ENCODE data around the gene NPDC1.
"Not testable (repeated sequence)": the region's sequence is repeated elsewhere in the genome, so short reads cannot be mapped to it uniquely, and the experiment has no call there.

The NPDC1 gene

GRCh38 chr9:137064880-137065164 is 18.8 kb upstream of the NPDC1 start:
- no peak overlapping the region for H3K4me3 ChIP-seq (ENCODE audit: low read depth, low read length, poor library complexity, severe bottlenecking)
- H3K9me3 ChIP-seq (ENCODE audit: low read length) = no peaks in the 10 kb centered on the region
- TF ChIP-seq EZH2 (IDR thresholded peaks at IDR 0.05; ENCODE audit: borderline replicate concordance, low read length) = no peak
- H3K4me1 ChIP-seq (ENCODE audit: insufficient read depth, low read length, severe bottlenecking) = peaks cover 17% of the 10 kb centered on the region
- no peaks in the 10 kb centered on the region for H3K9me2 ChIP-seq (ENCODE audit: low read depth, low read length)
- no peak overlapping the region for H3K4me2 ChIP-seq (ENCODE audit: low read length)
- H3K79me2 ChIP-seq (ENCODE audit: insufficient read depth, low read length) = peaks cover 6% of the 10 kb centered on the region; the same call in 1 of the 2 replicates
- H3F3A ChIP-seq (ENCODE audit: insufficient read depth, low read length) = no peaks in the 10 kb centered on the region
- no peak overlapping the region for H3K27ac ChIP-seq (ENCODE audit: low read depth, low read length, poor library complexity, severe bottlenecking)
- no peak overlapping the region for H3K9ac ChIP-seq (ENCODE audit: low read length)
- H2AFZ ChIP-seq (ENCODE audit: low read length) = no peak overlapping the region
- H3K27me3 ChIP-seq (ENCODE audit: insufficient read depth, low read length) = no peaks in the 10 kb centered on the region; the same call in 1 of the 2 replicates
- no peaks in the 10 kb centered on the region for H4K20me1 ChIP-seq (ENCODE audit: insufficient read depth, low read length)
- peaks cover 37% of the 10 kb centered on the region for H3K36me3 ChIP-seq (ENCODE audit: insufficient read depth, low read length)

- no peak overlapping the region for H3K9ac ChIP-seq (ENCODE audit: low read length)
- H3K27ac ChIP-seq (ENCODE audit: low read depth, low read length, poor library complexity, severe bottlenecking) = no peak overlapping the region
- no peak overlapping the region for H3K4me2 ChIP-seq (ENCODE audit: low read length)
- H3K4me3 ChIP-seq (ENCODE audit: low read depth, low read length, poor library complexity, severe bottlenecking) = no peak overlapping the region
- H3K36me3 ChIP-seq (ENCODE audit: insufficient read depth, low read length) = peaks cover 37% of the 10 kb centered on the region
- H4K20me1 ChIP-seq (ENCODE audit: insufficient read depth, low read length) = no peaks in the 10 kb centered on the region
- H3K4me1 ChIP-seq (ENCODE audit: insufficient read depth, low read length, severe bottlenecking) = peaks cover 16% of the 10 kb centered on the region
- H3F3A ChIP-seq (ENCODE audit: insufficient read depth, low read length) = no peaks in the 10 kb centered on the region
- H3K27me3 ChIP-seq (ENCODE audit: insufficient read depth, low read length) = no peaks in the 10 kb centered on the region; the same call in 1 of the 2 replicates
- TF ChIP-seq, protein P1, sequence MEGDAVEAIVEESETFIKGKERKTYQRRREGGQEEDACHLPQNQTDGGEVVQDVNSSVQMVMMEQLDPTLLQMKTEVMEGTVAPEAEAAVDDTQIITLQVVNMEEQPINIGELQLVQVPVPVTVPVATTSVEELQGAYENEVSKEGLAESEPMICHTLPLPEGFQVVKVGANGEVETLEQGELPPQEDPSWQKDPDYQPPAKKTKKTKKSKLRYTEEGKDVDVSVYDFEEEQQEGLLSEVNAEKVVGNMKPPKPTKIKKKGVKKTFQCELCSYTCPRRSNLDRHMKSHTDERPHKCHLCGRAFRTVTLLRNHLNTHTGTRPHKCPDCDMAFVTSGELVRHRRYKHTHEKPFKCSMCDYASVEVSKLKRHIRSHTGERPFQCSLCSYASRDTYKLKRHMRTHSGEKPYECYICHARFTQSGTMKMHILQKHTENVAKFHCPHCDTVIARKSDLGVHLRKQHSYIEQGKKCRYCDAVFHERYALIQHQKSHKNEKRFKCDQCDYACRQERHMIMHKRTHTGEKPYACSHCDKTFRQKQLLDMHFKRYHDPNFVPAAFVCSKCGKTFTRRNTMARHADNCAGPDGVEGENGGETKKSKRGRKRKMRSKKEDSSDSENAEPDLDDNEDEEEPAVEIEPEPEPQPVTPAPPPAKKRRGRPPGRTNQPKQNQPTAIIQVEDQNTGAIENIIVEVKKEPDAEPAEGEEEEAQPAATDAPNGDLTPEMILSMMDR (IDR thresholded peaks at IDR 0.05; ENCODE audit: low read length) = peak; percentile 80
- TF ChIP-seq EZH2 (IDR thresholded peaks at IDR 0.05; ENCODE audit: borderline replicate concordance, low read length) = no peak
- H3K9me2 ChIP-seq (ENCODE audit: low read depth, low read length) = no peaks in the 10 kb centered on the region
- no peak overlapping the region for H2AFZ ChIP-seq (ENCODE audit: low read length)
- no peaks in the 10 kb centered on the region for H3K9me3 ChIP-seq (ENCODE audit: low read length)
- H3K79me2 ChIP-seq (ENCODE audit: insufficient read depth, low read length) = peaks cover 1% of the 10 kb centered on the region; the same call in 1 of the 2 replicates
These were observed 18.3 kb upstream of the NPDC1 start for GRCh38 chr9:137064027-137064879.

DNA sequence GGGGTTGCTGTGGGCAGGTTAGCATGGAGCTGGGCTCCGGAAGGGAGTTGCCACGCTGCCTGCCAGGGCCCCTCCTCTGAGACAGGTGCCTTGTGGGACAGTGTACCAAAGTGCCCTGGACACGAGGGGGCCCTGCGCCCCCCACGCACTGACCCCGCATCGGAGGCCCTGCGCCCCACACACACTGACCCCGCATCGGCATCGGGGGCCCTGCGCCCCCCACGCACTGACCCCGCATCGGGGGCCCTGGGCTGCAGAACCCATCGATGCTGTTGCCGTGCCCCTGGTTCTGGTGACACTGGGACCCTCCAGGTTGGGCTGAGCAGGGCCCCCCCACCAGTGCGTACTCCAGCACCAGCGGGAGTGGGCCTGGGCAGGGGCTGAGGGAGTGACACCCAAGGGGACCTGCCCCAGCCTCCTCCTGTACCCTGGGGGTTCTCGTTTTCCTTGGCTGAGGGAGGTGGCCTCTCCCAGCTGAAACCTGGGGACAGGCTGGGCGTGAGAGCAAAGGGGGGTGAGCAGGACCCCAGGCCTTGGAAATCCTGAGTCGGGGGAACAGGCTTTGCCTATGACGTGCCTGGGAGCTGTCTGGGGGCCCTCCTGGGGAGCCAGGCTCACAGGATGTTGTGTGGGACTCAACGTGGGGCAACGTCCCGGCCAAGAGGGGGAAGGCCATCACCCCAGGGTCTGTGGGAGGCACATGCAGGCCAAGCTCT is 17.5 kb upstream of the NPDC1 start:
- H3K4me3 ChIP-seq (ENCODE audit: low read depth, low read length, poor library complexity, severe bottlenecking) = no peak overlapping the region
- no peak overlapping the region for H3K27ac ChIP-seq (ENCODE audit: low read depth, low read length, poor library complexity, severe bottlenecking)
- no peaks in the 10 kb centered on the region for H4K20me1 ChIP-seq (ENCODE audit: insufficient read depth, low read length)
- H3K9me2 ChIP-seq (ENCODE audit: low read depth, low read length) = no peaks in the 10 kb centered on the region
- TF ChIP-seq EZH2 (IDR thresholded peaks at IDR 0.05; ENCODE audit: borderline replicate concordance, low read length) = no peak
- TF ChIP-seq, protein P1 (IDR thresholded peaks at IDR 0.05; ENCODE audit: low read length) = no peak
- H3K9ac ChIP-seq (ENCODE audit: low read length) = no peak overlapping the region
- H3K36me3 ChIP-seq (ENCODE audit: insufficient read depth, low read length) = peaks cover 37% of the 10 kb centered on the region
- no peaks in the 10 kb centered on the region for H3K9me3 ChIP-seq (ENCODE audit: low read length)
- H3K79me2 ChIP-seq (ENCODE audit: insufficient read depth, low read length) = no peaks in the 10 kb centered on the region
- H3K27me3 ChIP-seq (ENCODE audit: insufficient read depth, low read length) = no peaks in the 10 kb centered on the region; the same call in 1 of the 2 replicates
- H2AFZ ChIP-seq (ENCODE audit: low read length) = no peak overlapping the region
- H3K4me1 ChIP-seq (ENCODE audit: insufficient read depth, low read length, severe bottlenecking) = peaks cover 8% of the 10 kb centered on the region
- no peaks in the 10 kb centered on the region for H3F3A ChIP-seq (ENCODE audit: insufficient read depth, low read length)
- no peak overlapping the region for H3K4me2 ChIP-seq (ENCODE audit: low read length)

DNA sequence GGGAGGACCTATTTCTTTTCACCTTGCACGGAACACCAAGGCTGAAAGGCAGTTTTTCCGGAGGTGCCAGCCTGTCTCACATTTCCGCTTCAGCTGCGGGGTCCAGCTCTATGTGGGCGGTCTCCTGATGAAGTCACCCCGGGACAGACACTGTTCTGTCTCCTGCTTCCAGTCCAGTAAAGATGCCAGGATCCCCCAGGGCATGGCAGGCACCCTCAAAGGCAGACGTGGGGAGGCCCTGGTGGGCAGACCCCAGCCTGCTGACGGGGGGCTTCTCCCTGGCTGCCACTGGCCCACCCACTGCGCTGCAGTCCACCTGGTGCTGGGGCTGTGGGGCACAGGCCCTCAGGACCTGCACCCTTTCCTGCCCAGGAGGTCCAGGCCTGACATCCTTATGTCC is 16.8 kb upstream of the NPDC1 start:
- not testable (repeated sequence) for H3K9ac ChIP-seq (ENCODE audit: low read length); H3K79me2 ChIP-seq (ENCODE audit: insufficient read depth, low read length); H3K9me2 ChIP-seq (ENCODE audit: low read depth, low read length); H3F3A ChIP-seq (ENCODE audit: insufficient read depth, low read length); H3K4me2 ChIP-seq (ENCODE audit: low read length); H3K27me3 ChIP-seq (ENCODE audit: insufficient read depth, low read length); H4K20me1 ChIP-seq (ENCODE audit: insufficient read depth, low read length); H2AFZ ChIP-seq (ENCODE audit: low read length); H3K27ac ChIP-seq (ENCODE audit: low read depth, low read length, poor library complexity, severe bottlenecking); H3K4me1 ChIP-seq (ENCODE audit: insufficient read depth, low read length, severe bottlenecking); H3K9me3 ChIP-seq (ENCODE audit: low read length); H3K4me3 ChIP-seq (ENCODE audit: low read depth, low read length, poor library complexity, severe bottlenecking)
- H3K36me3 ChIP-seq (ENCODE audit: insufficient read depth, low read length) = peaks cover 37% of the 10 kb centered on the region

Data from OCI-LY1 (cell line).